Mesodermal cell (in vitro differentiated cells): ENCODE results near the gene CNTD1.

Experiments used
- H3K27ac ChIP-seq: 2 replicates; pipeline ENCODE4 v1.7.0; 2013; ENCODE audit warnings: mild to moderate bottlenecking, low read depth, low read length, moderate library complexity; ENCODE audit not compliant: severe bottlenecking
- H3K36me3 ChIP-seq: 2 replicates; pipeline ENCODE4 v1.7.1; 2013; ENCODE audit warnings: mild to moderate bottlenecking, low read length, moderate library complexity; ENCODE audit not compliant: control insufficient read depth, insufficient read depth
- H3K4me1 ChIP-seq: one replicate; pipeline ENCODE4 v1.7.1; 2013; ENCODE audit warnings: mild to moderate bottlenecking, low read length; ENCODE audit not compliant: insufficient read depth, control insufficient read depth, poor library complexity, severe bottlenecking
- H3K4me3 ChIP-seq: 2 replicates; pipeline ENCODE4 v1.7.0; 2013; ENCODE audit warnings: low read length, control low read depth, mild to moderate bottlenecking; ENCODE audit not compliant: insufficient read depth, poor library complexity, severe bottlenecking; ENCODE audit errors: extremely low read depth
- H3K9me3 ChIP-seq: 2 replicates; pipeline ENCODE4 v1.7.1; 2013; ENCODE audit warnings: mild to moderate bottlenecking, low read length, moderate library complexity; ENCODE audit not compliant: control insufficient read depth
- WGBS, 2 experiments: methylation state at CpG; one replicate each; pipeline ENCODE4 v1.1.5; 2013; ENCODE audit warnings: missing lambda C conversion rate in 2 of 2; ENCODE audit not compliant: insufficient coverage in 2 of 2; 5-methylcytosine and 5-hydroxymethylcytosine counted together

Gene CNTD1

GRCh38 chr17:42841975-42842685 is 43.5 kb downstream of the CNTD1 start:
- 92 to 96% methylated on average over 4 to 10 of the region's 11 CpGs for WGBS, 2 experiments

GRCh38 chr17:42843358-42843934 is 44.8 kb downstream of the CNTD1 start:
- H3K9me3 ChIP-seq, result no peaks in the 10 kb centered on the region
- H3K27ac ChIP-seq, result no peak overlapping the region
- WGBS, 2 experiments, result 58 to 100% methylated on average over 1 to 2 of the region's 6 CpGs
- H3K4me1 ChIP-seq, result peaks cover 4% of the 10 kb centered on the region
- H3K4me3 ChIP-seq, result no peak overlapping the region
- H3K36me3 ChIP-seq, result peaks cover 73% of the 10 kb centered on the region

More at GRCh38 chr17:42841975-42842685, 43.5 kb downstream of the CNTD1 start:
- no peak overlapping the region for H3K4me3 ChIP-seq
- H3K36me3 ChIP-seq, result peaks cover 86% of the 10 kb centered on the region
- H3K9me3 ChIP-seq, result no peaks in the 10 kb centered on the region
- H3K4me1 ChIP-seq, result peaks cover 4% of the 10 kb centered on the region
- H3K27ac ChIP-seq, result no peak overlapping the region

GRCh38 chr17:42844271-42844670 is 45.6 kb downstream of the CNTD1 start, which contains the start of gene AOC2:
AOC2 (plus strand) TSS chr17:42844580; CDS start chr17:42844627, 47 bp downstream.
- Histone ChIP-seq H3K27ac (no peak within 1 kb of the TSS), H3K4me1 (peaks cover 4% of the 10 kb centered on the region), H3K9me3 (no peaks in the 10 kb centered on the region), H3K36me3 (peaks cover 65% of the 10 kb centered on the region), H3K4me3 (no peak within 1 kb of the TSS)
- WGBS, 2 experiments, result 93 to 94% methylated on average over 4 of the region's 4 CpGs

GRCh38 chr17:42844761-42845555 is 46.3 kb downstream of the CNTD1 start:
- no peaks in the 10 kb centered on the region for H3K9me3 ChIP-seq
- peaks cover 58% of the 10 kb centered on the region for H3K36me3 ChIP-seq
- no peak overlapping the region for H3K27ac ChIP-seq
- no peak overlapping the region for H3K4me3 ChIP-seq
- H3K4me1 ChIP-seq, result peaks cover 4% of the 10 kb centered on the region
- WGBS, 2 experiments, result 97% methylated on average over 21 to 22 of the region's 24 CpGs

GRCh38 chr17:42845556-42845917 is 46.9 kb downstream of the CNTD1 start:
- no peak overlapping the region for H3K4me3 ChIP-seq
- H3K4me1 ChIP-seq, result peaks cover 4% of the 10 kb centered on the region
- H3K9me3 ChIP-seq, result no peaks in the 10 kb centered on the region
- 95 to 96% methylated on average over 9 to 12 of the region's 12 CpGs for WGBS, 2 experiments
- peaks cover 52% of the 10 kb centered on the region for H3K36me3 ChIP-seq
- H3K27ac ChIP-seq, result no peak overlapping the region

- 94 to 97% methylated on average over 5 to 6 of the region's 7 CpGs for WGBS, 2 experiments
- peaks cover 47% of the 10 kb centered on the region for H3K36me3 ChIP-seq
- H3K27ac ChIP-seq, result no peak overlapping the region
- H3K4me3 ChIP-seq, result no peak overlapping the region
- H3K9me3 ChIP-seq, result no peaks in the 10 kb centered on the region
- peaks cover 4% of the 10 kb centered on the region for H3K4me1 ChIP-seq
Measured at GRCh38 chr17:42845918-42846593, 47.4 kb downstream of the CNTD1 start.

GRCh38 chr17:42846594-42847280 is 48.1 kb downstream of the CNTD1 start:
- peaks cover 4% of the 10 kb centered on the region for H3K4me1 ChIP-seq
- 93 to 100% methylated on average over 3 to 5 of the region's 9 CpGs for WGBS, 2 experiments
- no peaks in the 10 kb centered on the region for H3K9me3 ChIP-seq
- H3K4me3 ChIP-seq, result no peak overlapping the region
- H3K27ac ChIP-seq, result no peak overlapping the region
- H3K36me3 ChIP-seq, result peaks cover 40% of the 10 kb centered on the region

- WGBS, 2 experiments, result 86 to 90% methylated on average over 1 to 2 of the region's 3 CpGs
- Histone ChIP-seq H3K4me3 (no peak overlapping the region), H3K9me3 (no peaks in the 10 kb centered on the region), H3K4me1 (peaks cover 4% of the 10 kb centered on the region), H3K36me3 (peaks cover 27% of the 10 kb centered on the region), H3K27ac (no peak overlapping the region)
Measured at GRCh38 chr17:42848093-42848492, 49.4 kb downstream of the CNTD1 start.

GRCh38 chr17:42849031-42849430 is 50.4 kb downstream of the CNTD1 start:
- H3K4me1 ChIP-seq, result peaks cover 4% of the 10 kb centered on the region
- no peak overlapping the region for H3K4me3 ChIP-seq
- H3K9me3 ChIP-seq, result no peaks in the 10 kb centered on the region
- H3K36me3 ChIP-seq, result peaks cover 19% of the 10 kb centered on the region
- H3K27ac ChIP-seq, result no peak overlapping the region
- WGBS, 2 experiments, result 89 to 92% methylated on average over 5 to 7 of the region's 9 CpGs
